HG03565 (cell line): ENCODE results near the gene CCT6B.
"Not testable (repeated sequence)": the region's sequence is repeated elsewhere in the genome, so short reads cannot be mapped to it uniquely, and the experiment has no call there.

Source experiments
- ATAC-seq: cut with Tn5 transposase; IDR thresholded peaks from one replicate; pipeline ENCODE4 v1.9.1; 2021; ENCODE audit warnings: mild to moderate bottlenecking, moderate library complexity; ENCODE audit not compliant: unreplicated experiment

The CCT6B gene

GRCh38 chr17:34980681-34981537 is 19.6 kb upstream of the CCT6B start:
- ATAC-seq: peak; percentile 66

GRCh38 chr17:34980353-34980680 is 19.1 kb upstream of the CCT6B start, which contains the start of gene LIG3:
Gene LIG3, plus strand, starts transcription at chr17:34980512. Its CDS starts 2,494 bp downstream, at chr17:34983006.
- ATAC-seq: peak; percentile 73

GRCh38 chr17:34979650-34980352 is 18.5 kb upstream of the CCT6B start:
- ATAC-seq: no peak

- no peak for ATAC-seq
Measured at GRCh38 chr17:34979153-34979552, 17.9 kb upstream of the CCT6B start.

GRCh38 chr17:34974794-34975785 is 13.8 kb upstream of the CCT6B start:
- ATAC-seq: no peak

- no peak for ATAC-seq
Measured at GRCh38 chr17:34974179-34974578, 12.9 kb upstream of the CCT6B start.

GRCh38 chr17:34958438-34958837 is 2.8 kb downstream of the CCT6B start:
- no peak for ATAC-seq

GRCh38 chr17:34950780-34951179 is 10.5 kb downstream of the CCT6B start:
- not testable (repeated sequence) for ATAC-seq

GRCh38 chr17:34930283-34930682 is 31.0 kb downstream of the CCT6B start:
- no peak for ATAC-seq

- no peak for ATAC-seq
Measured at GRCh38 chr17:34926661-34927060, 34.6 kb downstream of the CCT6B start.

GRCh38 chr17:34920676-34921075 is 40.6 kb downstream of the CCT6B start:
- ATAC-seq: no peak

GRCh38 chr17:34917381-34917780 is 43.9 kb downstream of the CCT6B start:
- ATAC-seq: no peak

GRCh38 chr17:34916120-34916519 is 45.1 kb downstream of the CCT6B start:
- no peak for ATAC-seq

- no peak for ATAC-seq
Measured at GRCh38 chr17:34913001-34913400, 48.3 kb downstream of the CCT6B start.

GRCh38 chr17:34909040-34909439 is 52.2 kb downstream of the CCT6B start:
- ATAC-seq: no peak

GRCh38 chr17:34902831-34903547 is 58.3 kb downstream of the CCT6B start:
- ATAC-seq: no peak

- no peak for ATAC-seq
Measured at GRCh38 chr17:34899643-34900291, 61.5 kb downstream of the CCT6B start.

GRCh38 chr17:34895383-34895782 is 65.9 kb downstream of the CCT6B start:
- no peak for ATAC-seq

GRCh38 chr17:34894964-34895363 is 66.3 kb downstream of the CCT6B start:
- no peak for ATAC-seq
